ENCODE measurements around the gene USP33.
A peak's percentile ranks its signal among the peaks of the same experiment; 100 is the strongest.
"Not testable (repeated sequence)": the region's sequence is repeated elsewhere in the genome, so short reads cannot be mapped to it uniquely, and the experiment has no call there.

Gene USP33

DNA sequence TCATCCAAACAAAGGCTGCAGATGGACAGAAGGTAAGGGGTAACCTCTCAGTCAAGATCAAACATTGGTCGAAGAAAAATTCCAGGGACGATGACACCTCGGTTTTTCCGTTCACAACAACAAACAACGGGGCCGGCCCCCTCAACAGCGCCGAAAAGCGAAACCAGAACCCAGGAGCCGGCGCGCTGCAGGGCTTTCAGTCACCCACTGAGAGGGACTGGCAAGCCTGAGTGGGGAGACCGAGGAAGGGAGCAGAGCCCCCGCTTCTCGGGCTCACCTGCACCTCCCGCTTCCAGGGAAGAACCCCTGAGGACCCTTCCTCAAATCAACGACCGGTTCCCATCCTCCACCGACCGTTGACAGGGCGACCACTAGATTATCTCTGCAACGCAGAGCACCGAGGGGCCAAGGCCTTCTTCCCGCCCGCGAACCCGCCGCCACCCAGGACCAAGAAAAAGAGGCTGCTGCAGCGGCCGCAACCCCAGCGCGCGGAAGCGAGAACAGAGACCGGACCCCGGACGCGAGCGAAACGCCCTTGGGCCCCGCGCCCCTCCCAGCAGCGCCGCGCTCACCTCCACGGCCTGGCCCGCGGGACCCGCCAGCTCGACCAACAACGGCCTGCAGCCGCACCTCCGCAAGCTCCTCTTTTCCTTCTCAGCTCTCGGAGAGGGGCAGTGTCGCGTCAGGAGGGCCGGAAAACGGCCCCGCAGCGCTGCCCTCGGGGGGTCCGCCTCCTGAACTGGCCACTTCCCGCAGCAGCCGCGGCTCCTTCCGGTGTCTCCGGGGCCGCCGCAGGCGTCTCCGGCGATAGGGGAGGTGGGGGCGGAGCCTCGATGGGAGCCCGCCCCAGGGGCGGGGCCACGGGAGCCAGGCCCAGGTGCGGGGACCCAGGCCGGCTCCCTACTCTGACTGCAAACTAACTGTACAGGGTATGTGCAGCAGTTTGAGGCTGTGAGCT lies at the start of gene USP33:
USP33 (minus strand) TSS at position 782 of the 958 bp plus-strand sequence. CDS start 18,155 bp downstream, outside the sequence.
- peak; percentile 77 to 81 for DNase-seq (ENCODE audit: extremely low read depth in 1 of 2, low read depth in 1 of 2)

DNA sequence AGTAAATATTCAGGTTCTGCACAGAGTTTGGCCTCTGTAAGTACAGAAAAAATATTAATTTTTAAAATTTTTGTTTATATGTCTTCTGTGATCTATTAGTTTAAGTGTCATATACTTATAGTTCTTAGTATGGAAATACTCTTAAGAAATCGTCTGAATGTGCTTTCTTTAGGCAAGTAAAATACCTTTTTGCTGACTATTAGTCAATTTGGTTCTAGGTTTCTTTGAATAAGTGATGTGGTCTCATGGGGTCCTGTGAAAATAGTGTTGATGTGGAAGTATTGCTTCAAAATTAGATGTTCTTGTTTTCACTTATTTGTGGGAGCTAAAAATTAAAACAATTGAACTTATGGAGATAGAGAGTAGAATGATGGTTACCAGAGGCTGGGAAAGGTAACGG lies 43.7 kb upstream of the USP33 start:
- no peak for DNase-seq (ENCODE audit: extremely low read depth in 1 of 2, low read depth in 1 of 2)

DNA sequence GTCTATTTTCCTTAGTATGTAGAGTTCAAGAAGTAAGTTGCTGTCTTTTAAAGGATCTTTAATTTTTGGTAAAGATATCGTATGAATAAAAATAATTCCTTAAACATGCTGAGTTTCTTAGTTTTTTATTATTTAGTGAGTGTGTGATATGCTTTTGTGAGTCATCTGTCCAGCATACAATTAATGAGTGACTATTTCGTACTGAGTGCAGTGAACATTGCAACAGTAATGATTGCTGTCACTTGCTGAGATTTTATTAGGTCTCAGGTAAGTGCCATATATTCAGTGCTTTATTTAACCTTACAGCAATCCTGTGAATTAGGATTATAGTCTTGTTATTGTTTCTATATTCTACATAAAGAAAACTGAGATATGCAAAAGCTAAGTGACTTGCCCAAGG lies 42.4 kb upstream of the USP33 start:
- DNase-seq (ENCODE audit: extremely low read depth in 1 of 2, low read depth in 1 of 2): no peak

DNA sequence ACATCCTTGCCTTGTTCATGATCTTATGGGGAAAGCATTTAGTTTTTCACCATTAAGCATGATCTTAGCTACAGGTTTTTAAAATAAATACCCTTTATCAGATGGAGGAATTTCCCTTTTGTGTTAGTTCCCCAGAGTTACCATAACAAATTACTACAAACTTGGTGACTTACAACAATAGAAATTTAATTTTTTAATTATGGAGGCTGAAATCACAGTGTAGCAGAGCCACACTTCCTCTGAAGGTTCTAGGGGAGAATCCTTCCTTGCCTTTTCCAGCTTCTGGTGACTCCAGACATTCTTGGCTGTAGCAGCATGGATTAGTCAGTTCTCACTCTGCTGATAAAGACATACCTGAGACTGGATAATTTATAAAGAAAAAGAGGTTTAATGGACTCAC lies 38.3 kb upstream of the USP33 start:
- DNase-seq (ENCODE audit: extremely low read depth in 1 of 2, low read depth in 1 of 2): no peak

DNA sequence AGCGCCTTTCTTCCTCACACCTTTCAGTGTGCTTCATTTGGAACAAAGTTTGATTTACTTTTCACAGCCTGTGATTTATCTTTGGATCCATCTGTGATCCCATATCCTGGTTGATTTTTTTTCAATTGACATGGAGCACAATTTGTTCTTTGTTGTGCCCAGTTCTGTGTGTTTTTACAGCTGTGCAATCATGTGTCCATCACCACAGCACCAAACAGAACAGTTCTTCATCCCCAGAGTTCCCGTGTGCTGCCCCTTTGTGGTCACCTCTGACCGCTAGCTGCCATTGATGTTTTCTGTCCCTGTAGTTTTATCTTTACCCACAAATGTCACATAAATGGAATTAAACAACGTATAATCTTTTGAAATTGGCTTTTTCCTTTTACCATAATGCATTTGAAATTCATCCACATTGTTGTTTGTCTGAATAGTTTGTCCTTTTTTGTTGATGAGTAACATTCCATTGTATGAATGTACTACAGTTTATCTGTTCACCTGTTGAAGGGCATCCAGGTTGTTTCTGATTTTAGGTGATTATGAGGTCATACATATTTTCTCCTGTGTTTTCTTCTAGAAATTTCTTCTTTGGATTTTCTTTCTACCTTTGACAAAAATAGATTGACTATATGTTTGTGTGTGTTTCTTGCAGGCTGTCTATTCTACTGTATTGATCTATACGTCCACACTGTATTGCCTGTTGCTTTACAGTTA lies 37.2 kb upstream of the USP33 start:
- DNase-seq (ENCODE audit: extremely low read depth in 1 of 2, low read depth in 1 of 2): no peak

DNA sequence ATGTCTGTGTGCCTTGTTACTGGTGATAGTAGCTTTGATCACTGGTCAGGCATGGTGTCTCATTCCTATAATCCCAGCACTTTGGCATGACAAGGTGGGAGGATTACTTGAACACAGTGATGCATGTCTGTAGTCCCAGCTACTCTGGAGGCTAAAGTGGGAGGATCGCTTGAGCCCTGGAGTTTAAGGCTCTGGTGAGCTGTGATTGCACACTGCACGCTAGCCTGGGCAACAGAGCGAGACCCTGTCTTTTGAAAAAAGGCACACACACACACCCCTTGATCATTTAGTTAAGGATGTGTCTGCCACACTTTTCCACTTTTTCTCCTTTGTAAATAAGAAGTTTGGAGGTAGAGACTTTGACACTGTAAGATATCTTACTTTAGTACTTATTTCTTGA lies 34.9 kb upstream of the USP33 start:
- no peak for DNase-seq (ENCODE audit: extremely low read depth in 1 of 2, low read depth in 1 of 2)

DNA sequence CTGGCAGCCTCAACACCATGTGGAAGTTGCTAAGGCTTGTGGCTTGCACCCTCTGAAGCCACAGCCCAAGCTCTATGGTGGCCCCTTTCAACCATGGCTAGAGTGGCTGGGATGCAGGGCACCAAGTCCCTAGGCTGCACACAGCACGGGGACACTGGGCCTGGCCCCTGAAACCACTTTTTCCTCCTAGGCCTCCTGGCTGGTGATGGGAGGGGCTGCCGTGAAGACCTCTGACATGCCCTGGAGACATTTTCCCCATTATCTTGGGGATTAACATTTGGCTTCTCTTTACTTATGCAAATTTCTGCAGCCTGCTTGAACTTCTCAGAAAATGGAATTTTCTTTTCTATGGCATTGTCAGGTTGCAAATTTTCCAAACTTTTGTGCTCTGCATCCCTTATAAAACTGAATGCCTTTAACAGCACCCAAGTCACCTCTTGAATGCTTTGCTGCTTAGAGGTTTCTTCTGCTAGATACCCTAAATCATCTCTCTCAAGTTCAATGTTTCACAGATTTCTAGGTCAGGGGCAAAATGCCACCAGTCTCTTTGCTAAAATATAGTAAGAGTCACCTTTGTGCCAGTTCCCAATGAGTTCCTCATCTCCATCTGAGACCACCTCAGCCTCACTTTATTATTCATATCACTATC lies 26.6 kb upstream of the USP33 start:
- not testable (repeated sequence) for DNase-seq (ENCODE audit: extremely low read depth in 1 of 2, low read depth in 1 of 2)

DNA sequence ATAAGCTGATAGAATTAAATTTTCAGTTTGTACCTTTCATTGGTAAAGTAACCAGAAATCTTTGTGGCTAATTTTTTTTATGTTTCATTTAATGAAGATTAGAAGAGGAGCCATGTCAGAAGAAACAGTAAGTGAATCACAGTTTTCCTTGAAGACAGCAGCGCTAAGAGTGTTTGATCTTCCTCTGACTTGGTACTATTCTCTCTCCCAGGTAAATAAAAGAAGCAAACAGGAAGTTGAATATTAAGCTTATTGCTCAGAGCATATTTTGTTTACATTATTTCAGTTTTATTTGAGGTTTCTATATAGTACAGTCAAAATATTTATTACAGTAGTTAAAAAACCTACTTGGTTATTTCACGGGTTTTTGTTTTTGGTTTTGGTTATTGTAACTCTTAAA lies 23.5 kb upstream of the USP33 start:
- no peak for DNase-seq (ENCODE audit: extremely low read depth in 1 of 2, low read depth in 1 of 2)

DNA sequence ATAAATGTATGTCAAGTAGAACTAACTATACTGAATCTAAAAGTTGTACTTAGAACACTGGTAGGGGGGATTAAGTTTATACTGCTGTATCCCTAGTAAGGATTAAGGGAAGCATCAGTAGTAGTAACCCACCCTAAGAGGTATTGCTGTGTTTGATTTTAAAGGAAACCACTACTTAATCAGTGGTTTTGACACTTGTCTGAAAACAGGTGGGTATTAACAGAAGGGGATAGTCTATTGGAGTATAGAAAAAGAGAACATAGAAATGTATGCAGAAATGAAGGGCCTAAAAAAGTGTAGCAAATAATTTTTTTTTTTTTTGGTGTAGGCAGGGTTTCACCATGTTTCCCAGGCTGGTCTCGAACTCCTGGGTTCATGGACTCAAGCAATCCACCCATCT lies 22.0 kb upstream of the USP33 start:
- no peak for DNase-seq (ENCODE audit: extremely low read depth in 1 of 2, low read depth in 1 of 2)

DNA sequence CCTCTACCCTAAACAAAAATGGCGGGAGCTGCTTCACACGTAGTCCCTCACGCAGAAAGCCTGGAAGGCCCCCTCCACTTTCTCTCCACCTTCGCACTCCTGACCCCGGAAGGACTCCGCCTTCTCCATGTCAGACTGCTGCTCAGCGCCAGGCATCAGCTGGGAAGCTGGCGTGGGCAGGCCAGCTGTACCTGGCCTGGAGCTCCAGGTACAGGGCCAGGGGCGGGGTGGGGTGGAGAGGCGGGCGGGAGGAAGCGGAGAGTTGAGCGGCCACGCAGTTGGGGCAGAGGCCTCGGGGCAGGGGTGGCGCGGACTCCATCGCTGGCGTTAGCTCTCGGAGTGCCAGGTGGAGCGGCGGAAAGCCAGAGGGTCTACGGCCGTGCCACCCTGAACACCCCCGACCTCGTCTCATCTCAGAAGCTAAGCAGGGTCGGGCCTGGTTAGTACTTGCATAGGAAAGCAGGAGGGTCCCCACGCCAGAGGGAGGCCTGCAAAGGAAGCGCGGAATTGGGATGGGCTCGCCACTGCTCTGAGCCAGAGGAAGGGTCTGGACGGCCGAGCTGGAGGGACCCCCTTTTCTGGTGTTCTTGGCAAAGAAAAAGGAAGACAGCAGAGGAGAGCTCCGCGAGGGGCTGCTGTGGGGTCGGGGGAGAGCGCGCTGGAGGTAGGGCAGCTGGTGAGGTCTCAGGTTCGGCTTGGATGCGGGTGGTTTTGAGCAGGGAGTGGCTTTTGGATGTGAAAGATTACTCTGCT lies 20.1 kb upstream of the USP33 start, which contains the start of gene MIGA1:
MIGA1 (plus strand) TSS at position 121 of the 753 bp plus-strand sequence. CDS start 3,604 bp downstream, outside the sequence.
- DNase-seq (ENCODE audit: extremely low read depth in 1 of 2, low read depth in 1 of 2): peak; percentile 58 to 82

DNA sequence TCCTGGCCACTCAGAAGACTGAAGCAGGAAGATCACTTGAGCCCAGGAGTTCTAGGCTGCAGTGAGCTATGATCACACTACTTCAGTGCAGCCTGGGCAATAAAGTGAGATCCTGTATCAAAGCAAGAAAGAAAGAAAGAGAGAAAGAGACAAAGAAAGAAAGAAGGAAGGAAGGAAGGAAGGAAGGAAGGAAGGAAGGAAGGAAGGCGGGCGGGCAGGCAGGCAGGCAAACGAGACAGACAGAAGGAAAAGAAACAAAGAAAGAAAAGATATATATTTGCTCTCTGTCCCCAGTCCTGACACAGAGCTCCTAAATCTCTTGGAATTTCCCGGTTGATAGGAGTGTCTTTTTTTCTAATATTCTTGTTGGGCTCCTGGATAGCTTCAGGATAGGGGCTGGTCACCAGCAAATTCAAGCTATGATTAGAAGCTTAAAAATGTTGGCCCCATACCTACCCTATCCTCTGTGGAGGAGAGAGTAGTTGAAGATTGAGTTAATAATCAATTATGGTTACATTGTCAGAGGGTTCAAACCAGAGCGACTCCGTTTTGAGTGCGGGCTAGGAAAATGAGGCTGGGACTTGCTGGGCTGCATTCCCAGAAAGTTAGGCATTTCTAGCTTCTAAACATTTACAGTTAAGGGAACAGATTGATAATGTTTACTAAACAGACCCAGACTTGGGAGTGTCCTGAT lies 16.5 kb upstream of the USP33 start:
- DNase-seq (ENCODE audit: extremely low read depth in 1 of 2, low read depth in 1 of 2): no peak

DNA sequence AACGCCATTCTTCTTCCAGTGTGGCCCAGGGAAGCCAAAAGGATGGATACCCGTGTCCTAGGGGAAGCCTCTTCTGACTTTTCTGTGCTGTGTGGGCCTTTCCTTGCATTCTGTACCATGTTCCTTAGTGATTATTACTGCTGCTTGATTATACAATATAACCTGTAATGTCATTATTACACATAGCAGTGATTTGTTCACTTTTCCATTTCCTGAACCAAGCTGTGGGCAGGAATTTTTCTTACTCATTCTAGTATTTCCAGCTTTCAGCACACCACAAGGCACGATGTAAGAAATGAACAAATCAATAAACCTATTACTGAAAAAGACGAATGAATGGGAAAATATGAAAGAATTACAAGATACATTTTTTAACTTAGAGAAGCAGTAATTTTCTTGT lies 8.4 kb upstream of the USP33 start:
- no peak for DNase-seq (ENCODE audit: extremely low read depth in 1 of 2, low read depth in 1 of 2)

DNA sequence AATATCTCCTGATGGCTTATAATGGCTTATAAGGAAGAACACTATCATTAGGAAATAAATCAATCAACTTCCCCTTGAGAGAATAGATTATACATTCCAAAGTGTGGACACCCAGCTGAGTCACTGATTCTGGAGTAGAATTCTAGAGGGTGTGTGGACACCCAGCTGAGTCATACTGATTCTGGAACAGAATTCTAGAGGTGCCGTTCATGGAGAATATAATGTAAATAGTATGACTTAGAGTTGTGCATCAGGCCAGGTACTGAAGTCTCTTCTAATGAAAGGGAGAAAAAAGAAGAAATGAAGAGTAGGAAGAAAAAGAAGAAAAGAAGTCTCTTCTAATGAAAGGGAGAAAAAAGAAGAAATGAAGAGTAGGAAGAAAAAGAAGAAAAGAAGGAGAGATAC lies 2.4 kb upstream of the USP33 start:
- no peak for DNase-seq (ENCODE audit: extremely low read depth in 1 of 2, low read depth in 1 of 2)

DNA sequence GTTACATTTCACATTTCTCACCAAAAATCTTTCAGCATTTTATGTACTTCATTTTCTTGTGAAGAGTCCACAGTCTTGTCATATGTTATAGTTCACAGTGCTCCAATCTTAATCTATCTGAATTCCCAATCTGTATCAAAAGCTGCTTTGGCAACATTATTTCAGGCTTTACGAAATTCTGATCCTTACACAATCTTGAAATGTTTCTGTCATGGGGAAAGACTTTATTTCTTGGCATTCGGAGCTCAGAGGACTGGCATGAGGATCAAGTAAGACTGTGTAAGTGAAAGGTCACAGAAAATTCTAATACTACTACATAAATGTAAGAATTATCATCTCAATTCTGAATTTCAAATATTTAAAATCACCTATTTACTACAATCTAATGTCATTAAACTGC lies 2.0 kb downstream of the USP33 start:
- DNase-seq (ENCODE audit: extremely low read depth in 1 of 2, low read depth in 1 of 2): no peak

DNA sequence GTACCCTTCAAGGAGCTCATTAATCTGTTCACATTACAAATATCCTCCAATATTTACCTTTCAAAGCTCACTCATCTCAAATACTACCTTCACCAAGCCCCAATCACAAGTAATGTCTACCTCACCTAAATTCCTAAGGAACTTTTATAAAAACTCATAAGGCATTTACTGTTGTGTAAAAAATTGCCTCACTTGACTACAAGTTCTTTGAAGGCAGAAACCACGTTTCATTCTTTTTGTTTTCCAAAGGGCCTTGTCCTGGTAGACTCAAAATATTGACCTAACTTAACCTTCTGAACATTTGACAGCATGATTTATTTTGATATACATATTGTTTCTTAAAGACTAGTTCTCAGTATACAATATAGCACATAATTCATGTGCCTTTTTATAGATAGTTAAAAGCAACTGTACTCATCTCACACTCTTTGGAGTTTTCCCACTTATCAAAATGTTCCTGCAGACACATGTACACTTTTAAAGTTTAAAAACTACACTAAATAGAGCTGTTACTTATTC lies 2.5 kb downstream of the USP33 start:
- DNase-seq (ENCODE audit: extremely low read depth in 1 of 2, low read depth in 1 of 2): no peak

DNA sequence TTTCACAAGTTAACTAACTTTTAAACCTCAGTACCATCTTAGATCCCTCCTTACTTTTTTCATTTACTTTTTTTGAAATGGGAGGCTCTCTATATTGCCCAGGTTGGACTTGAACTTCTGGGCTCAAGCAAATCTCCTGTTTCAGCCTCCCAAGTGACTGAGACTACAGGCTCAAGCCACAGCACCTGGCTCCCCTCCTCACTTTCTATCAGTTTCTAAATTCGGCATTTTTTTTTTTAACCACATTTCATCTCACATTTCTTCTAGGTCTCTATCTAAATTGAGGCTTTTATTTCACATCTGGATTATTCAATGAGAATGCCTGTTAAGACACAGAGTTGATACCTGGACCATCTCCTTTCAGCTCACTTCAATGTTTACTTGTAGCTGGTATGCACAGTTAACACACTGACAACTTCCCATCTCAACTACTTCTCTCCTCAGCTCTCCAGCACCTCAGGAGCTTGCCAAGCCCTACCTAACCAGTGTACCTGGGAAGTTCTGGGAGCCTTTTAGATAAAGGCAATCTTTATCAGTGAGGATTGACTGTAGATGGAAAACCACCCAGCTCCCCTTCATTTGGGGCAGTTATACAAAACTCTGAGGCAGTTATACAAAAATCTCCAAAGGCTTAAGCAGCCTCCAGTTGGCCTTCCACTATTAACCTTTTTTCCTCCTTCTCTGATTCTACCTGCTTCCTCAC lies 3.4 kb downstream of the USP33 start:
- no peak for DNase-seq (ENCODE audit: extremely low read depth in 1 of 2, low read depth in 1 of 2)

DNA sequence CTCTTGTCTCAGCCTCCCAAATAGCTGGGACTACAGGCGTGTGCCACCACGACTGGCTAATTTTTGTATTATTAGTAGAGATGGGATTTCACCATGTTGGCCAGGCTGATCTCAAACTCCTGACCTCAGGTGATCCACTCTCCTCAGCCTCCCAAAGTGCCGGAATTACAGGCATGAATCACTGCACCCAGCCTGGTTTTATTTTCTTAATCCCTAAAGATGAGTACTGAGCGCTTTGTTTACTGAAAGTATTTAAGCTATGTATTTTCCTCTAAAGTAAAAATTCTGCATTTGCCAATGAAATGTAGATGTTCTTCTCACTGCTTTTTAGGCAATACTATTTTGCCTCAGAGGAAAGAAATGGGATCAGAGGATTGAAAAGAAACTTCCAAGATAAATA lies 10.2 kb downstream of the USP33 start:
- DNase-seq (ENCODE audit: extremely low read depth in 1 of 2, low read depth in 1 of 2): not testable (repeated sequence)

DNA sequence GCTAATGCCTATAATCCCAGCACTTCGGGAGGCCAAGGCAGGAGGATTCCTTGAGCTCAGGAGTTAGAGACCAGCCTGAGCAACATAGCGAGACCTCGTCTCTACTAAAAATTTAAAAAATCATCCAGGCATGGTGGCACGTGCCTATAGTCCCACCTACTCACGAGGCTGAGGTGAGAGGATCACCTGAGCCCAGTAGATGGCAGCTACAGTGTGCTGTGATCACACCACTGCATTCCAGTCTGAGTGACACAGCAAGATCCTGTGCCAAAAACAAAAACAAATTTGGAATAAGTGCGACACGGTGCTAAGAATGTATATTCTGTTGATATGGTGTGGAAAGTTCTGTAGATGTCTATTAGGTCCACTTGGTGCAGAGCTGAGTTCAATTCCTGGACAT lies 15.1 kb downstream of the USP33 start:
- DNase-seq (ENCODE audit: extremely low read depth in 1 of 2, low read depth in 1 of 2): no peak

DNA sequence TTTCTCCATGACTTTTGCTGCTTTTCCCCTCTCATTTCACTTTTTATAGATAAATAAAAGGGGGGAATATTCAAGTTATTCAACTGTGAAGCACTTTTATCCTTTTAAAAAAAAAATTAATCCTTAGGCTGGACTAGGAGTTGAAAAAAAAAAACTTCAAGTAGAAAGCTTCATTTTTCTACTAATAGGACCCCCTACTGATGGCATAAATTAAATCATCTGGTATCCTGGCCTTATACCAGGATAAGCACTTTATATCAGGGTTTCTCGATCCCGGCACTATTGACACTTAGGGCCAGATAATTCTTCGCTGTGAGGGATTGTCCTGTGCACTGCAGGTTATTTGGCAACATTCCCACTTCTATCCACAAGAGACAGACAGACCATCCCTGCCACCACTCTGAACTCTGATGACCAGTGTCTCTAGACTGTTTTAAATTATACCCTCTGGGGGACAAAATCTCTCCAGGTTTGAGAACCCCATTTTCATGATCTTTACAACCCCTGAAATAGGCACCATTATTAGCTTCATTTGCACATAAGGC lies 17.6 kb downstream of the USP33 start:
- no peak for DNase-seq (ENCODE audit: extremely low read depth in 1 of 2, low read depth in 1 of 2)
